ENCODE results near the gene FOXK1.
A peak's percentile ranks its signal among the peaks of the same experiment; 100 is the strongest.
"Not testable (repeated sequence)": the region's sequence is repeated elsewhere in the genome, so short reads cannot be mapped to it uniquely, and the experiment has no call there.

Gene FOXK1

DNA sequence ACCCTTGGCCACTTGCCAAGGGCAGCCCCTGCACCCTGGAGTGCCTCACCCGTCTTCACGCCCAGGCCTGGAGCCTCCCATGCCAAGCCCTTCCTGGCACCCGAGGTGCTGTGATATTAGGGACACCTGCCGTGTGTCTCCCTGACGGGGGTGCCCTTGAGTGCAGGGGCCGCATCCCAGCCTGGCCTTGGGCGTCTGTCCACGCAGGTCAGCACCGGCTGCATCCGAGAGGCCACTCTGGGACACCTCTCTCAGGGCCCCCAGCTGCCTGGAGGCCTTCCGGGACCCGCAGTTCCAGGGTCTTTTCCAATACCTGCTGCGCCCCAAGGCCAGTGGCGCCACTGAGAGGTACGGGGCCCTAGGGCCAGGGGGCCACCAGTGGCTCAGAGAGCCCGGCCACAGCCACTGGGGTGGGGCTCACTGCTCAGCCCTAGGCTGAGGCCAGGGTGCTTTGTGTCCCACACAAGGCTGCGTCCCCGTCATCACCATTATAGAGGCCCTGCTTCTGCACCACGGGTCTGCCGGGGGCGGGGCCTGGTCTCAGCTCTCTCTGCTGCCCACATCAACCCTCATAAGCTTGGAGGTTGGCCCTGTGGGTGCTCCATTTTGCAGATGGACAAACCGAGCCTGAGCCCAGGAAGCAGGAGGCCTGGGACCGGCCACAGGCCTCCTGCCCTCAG lies 106.0 kb downstream of the FOXK1 start:
- DNase-seq: no peak

DNA sequence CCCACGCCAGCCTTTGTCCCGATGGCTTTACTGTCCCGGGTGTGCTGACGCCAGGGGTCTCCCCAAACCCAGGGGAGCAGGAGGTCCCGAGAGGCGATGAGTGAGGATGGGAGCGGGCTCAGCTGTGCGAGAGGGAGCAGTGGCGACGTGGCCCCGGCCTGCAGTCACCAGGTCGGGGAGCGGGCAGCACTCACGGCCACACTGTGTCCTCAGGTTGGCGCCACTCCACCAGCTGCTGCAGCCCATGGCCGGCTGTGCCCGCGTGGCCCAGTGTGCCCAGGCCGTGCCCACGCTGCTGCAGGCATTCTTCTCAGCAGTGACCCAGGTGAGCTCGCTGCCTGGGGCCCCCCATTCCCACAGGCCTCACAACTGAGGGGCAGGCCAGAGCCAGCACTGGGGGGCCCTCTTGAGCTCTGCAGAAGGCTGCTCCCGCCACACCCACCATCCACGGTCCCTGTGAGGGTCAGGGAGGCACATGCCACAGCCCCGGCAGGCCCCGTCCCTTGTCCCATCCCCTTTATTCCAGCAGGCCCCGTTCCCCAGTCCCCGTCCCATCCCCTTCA lies 106.6 kb downstream of the FOXK1 start:
- no peak for DNase-seq

DNA sequence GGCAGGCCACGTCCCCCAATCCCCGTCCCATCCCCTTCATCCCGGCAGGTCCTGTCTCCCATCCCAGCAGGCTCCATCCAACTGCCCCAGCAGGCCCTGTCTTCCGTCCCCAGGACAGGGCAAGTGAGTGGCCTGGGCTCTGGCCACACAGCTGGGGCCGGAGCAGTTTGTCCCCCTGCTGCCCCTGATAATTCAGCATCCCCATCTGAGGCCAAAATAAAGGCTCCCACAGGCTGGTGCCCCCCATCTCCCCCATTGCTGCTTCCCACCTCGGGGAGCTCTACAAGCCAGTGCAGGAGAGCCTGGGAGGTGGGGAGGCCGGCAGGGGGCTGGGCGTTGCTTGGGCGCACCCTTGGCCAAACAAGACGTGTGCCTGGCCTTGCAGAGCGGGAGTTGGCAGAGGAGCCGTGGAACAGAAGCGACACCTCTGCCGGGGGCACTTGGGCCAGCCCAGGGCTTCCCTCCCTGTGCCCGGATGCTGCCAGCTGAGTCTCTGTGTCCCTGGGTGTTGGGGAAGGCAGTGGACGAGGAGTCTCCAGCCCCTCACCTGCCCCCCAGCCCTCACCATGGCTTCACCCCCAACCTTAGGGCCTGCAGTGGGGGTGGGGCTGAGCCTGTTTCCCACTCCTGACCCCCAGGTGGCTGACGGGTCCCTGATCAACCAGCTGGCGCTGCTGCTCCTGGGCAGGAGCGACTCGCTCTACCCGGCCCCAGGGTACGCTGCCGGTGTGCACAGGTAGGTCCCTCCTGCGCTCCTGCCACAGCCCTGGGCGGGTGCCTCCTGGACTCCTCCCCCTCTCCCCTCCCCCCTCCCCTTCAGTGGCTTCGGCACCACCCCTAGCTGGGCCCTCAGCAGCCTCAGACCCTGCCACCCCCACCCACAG lies 107.3 kb downstream of the FOXK1 start:
- DNase-seq: no peak

DNA sequence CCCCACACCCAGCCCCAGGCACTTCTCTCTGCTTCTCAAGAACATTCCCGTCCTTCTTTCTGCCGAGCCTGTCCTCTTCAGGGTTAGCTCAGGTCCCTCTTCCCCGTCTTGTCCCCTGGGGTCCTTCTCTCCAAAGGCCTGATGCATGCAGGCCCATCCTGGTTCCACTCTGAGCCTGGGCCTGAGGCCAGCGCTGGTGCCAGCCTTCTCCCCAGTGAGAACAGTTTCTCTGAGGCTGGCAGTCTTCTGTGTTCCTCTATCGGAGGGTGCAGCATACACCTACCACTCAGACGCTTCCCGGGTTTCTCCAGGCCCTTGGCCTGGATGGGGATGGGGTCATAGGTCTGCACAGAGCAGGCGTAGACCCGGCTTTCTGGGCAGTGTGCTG lies 108.0 kb downstream of the FOXK1 start:
- no peak for DNase-seq

DNA sequence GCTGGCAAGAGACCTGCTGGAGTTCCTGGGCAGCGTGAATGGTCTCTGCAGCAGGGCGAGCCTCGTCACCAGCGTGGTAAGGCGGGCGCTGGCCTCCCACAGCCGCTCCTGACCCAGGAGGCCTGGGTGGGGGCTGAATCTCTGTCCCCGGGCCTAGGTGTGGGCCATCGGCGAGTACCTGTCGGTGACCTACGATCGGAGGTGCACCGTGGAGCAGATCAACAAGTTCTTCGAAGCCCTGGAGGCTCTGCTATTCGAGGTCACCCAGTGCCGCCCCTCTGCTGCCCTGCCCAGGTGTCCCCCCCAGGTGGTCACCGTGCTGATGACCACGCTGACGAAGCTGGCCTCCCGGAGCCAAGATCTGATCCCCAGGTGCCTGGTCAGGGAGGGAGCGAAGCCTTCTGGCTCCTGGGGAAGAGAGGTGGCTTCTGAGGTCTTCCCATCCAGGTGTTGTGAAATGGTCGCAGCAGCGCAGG lies 108.5 kb downstream of the FOXK1 start:
- DNase-seq: no peak

DNA sequence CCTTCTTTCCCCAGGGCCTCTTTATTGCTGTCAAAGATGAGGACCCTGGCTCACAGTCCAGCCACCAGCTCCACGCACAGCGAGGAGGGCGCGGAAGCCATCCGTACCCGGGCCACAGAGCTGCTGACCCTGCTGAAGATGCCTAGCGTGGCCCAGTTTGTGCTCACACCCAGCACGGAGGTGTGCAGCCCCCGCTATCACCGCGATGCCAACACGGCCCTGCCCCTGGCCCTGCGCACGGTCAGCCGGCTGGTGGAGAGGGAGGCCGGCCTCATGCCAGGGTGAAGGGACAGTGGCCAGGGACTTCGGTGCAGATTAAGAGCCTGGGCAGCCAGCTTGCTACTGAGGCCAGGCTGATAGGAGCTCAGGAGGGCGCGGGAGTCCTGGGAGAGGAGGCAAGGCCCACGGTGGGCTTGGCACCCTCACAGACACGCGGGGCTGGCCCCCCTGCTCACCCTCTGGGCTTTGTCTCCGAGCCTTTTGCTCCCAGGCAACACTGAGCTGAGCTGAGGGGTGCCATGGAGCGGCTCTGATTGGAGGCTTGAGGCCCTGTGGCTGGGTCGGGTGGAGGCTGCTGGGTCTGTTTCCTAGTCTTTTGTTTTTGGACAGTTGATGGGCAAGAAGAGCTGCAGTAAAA lies 109.1 kb downstream of the FOXK1 start:
- DNase-seq: no peak

DNA sequence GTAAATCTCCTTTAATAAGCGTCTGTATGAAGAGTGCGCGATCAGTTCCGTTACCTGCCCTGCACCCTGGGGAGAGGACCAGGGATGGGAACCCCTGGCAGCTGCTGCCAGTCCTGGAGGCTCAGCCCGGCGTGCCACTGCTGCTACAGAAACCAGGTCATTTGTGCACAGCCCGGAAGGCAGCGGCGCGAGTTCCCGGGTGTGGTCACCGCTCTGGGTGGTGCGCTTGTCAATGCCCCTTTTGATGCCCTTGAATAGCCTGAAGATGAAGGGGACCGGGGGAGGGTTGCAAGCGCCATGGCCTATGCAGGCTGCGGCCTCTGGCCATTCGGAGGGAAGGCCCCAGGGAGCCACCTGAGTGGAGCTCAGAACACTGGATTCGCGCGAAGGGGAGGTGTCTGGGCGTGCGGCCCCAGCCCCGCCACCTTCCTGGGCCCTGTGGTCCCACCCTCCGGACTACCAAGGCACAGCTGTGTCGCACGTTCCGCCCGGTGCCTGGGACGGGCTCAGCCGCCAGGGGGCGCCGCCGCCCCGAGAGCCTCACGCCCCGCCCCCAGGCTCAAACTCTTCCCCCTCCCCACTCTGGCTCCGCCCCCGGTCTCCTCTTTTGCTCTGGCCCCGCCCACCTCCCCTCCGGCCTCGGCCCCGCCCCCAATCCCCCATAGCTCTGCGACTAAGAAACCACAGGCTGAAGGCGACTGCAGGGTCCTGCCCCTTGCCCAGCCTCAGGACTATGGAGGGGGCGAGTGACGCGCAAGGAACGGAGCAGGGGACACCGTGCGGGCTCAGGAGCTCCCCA lies 109.8 kb downstream of the FOXK1 start:
- DNase-seq: peak; percentile 75 to 80

DNA sequence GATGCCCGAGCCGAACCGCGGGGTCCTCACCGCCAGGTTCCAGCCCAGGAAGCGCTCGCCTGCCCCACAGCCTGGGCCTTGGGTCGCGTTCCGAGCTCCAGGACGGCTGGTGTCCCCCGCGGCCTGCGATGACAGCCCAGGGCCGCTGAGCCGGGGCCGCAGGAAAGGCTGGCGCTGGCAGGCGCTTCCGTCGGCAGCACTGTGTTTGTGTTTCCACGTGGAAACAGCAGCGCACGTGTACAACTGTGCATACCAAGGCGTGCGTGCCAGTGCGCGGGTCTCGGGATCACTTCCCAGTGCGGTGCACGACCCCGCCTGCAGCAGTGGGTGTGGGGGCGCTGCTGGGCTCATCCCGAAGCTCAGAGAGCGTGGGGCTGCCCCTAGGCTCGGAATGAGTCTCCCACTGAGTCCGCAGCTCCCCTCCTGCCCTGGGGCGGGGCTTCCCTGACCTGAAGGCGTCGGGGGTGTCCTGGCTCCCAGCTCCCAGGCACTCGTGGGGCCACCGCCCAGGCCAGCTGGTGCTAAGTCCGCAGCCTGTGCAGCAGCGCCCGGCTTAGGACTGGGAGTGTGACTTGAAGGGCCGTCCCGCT lies 110.5 kb downstream of the FOXK1 start:
- peak in 1 of 2 experiments; percentile 19 for DNase-seq

DNA sequence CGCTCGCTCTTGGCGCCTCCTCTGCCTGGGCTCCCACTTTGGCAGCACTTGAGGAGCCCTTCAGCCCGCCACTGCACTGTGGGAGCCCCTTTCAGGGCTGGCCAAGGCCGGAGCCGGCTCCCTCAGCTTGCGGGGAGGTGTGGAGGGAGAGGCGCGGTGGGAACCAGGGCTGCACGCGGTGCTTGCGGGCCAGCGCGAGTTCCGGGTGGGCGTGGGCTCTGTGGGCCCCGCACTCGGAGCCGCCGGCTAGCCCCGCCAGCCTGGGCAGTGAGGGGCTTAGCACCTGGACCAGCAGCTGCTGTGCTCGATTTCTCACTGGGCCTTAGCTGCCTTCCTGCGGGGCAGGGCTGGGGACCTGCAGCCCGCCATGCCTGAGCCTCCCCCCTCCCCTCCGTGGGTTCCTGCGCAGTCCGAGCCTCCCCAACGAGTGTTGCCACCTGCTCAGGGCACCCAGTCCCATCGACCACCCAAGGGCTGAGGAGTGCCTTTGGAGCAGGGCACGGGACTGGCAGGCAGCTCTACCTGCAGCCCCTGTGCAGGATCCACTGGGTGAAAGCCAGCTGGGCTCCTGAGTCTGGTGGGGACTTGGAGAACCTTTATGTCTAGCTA lies 111.4 kb downstream of the FOXK1 start:
- not testable (repeated sequence) for DNase-seq

DNA sequence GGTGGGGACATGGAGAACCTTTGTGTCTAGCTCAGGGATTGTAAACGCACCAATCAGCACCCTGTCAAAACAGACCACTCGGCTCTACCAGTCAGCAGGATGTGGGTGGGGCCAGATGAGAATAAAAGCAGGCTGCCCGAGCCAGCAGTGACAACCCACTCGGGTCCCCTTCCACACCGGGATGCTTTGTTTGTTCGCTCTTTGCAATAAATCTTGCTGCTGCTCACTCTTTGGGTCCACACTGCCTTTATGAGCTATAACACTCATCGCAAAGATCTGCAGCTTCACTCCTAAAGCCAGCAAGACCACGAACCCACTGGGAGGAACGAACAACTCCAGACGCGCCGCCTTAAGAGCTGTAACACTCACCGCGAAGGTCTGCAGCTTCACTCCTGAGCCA lies 112.1 kb downstream of the FOXK1 start:
- DNase-seq: not testable (repeated sequence)

DNA sequence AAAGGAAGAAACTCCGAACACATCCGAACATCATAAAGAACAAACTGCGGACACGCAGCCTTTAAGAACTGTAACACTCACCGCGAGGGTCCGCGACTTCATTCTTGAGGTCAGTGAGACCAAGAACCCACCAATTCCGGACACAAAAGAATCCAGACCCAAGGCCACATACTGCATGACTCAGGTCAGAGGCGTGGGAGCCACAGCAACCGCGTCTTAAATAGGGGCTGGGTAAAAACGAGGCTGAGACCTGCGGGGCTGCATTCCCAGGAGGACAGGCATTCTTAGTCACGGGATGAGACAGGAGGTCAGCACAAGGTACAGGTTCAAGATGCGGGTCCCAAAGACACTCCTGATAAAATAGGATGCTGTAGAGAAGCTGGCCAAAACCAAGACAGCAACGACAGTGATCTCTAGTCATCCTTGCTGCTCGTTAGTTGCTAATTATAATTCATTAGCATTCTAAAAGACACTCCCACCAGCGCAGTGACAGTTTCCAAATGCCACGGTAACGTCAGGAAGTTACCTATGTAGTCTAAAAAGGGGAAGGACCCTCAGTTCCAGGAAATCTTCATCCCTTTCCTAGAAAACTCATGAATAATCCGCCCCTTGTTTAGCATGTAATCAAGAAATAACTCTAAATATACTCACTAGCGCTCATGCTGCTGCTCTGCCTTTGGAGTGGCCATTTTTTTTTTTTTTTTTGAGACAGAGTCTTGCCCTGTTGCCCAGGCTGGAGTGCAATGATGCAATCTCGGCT lies 112.7 kb downstream of the FOXK1 start:
- no peak for DNase-seq

DNA sequence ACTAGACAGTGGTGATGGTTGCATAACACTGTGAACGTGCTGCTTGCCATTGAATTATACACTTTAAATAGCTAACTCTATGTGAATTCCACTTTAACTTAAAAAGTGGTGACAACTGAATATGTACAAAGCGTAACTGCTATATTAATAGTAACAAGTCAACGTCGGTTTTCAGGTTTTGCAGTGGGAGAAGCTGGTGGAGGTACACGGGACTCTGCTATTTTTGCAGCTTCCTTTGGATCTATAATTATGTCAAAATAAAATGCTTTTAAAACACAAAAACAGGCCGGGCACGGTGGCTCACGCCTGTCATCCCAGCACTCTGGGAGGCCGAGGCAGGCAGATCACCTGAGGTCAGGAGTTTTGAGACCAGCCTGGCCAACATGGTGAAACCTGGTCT lies 114.4 kb downstream of the FOXK1 start:
- no peak for DNase-seq

DNA sequence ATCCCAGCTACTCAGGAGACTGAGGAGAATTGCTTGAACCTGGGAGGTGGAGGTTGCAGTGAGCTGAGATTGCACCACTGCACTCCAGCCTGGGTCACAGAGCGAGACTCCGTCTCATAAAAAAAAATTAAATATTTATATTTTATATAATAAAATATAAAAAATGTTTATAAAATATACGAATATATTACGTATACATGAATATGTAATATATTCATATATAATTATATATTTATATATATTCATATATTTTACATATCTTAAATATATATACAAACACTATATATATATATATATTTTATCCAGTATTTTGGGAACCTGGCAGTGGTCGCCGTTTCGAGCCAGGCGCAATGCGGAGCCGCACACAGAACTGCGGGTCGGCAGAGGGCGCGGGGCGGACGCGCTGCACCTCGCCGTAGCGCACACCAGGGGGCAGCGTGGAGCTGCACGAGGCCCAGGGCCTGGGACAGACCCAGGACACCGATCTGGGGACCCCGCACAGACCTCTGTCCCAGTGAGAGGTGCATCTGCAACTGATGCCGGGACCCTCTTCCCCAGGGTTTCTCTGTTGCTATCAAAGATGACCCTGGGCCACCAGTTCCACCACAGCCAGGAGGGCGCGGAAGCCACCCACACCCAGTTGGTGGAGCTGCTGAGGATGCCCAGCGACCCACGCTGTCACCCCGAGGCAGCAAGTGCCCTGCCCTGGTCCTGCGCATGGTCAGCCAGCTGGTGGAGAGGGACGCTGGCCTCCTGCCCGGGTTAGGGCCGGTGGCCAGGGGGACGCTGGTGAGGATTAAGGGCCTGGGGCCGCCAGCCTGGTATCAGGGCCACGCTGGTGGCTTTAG lies 116.0 kb downstream of the FOXK1 start:
- DNase-seq: peak; percentile 41 to 68

DNA sequence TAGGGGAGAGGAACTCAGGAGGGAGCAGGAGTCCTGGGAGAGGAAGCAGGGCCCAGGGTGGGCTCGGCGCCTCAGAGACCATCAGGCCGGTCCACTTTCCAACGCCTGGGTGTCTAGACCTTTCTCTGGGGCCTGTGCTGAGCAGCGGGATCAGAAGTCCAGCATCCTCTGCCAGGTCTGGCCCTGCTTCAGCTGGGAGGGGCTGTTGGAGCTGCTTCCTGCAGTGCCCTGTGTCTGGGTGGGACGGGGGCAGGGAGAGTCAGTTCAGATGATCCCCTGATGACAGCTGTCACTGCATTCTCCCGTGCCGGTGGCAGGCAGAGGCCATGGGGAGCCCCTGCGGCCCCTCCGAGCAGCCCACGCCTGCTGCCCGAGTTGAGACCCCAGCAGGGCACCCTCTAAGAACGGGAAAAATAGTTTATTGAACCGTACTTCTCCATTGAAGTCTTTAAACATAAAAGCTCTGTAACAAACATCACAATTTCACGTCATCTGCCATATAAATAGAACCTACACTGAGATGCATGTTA lies 116.7 kb downstream of the FOXK1 start:
- DNase-seq: no peak

DNA sequence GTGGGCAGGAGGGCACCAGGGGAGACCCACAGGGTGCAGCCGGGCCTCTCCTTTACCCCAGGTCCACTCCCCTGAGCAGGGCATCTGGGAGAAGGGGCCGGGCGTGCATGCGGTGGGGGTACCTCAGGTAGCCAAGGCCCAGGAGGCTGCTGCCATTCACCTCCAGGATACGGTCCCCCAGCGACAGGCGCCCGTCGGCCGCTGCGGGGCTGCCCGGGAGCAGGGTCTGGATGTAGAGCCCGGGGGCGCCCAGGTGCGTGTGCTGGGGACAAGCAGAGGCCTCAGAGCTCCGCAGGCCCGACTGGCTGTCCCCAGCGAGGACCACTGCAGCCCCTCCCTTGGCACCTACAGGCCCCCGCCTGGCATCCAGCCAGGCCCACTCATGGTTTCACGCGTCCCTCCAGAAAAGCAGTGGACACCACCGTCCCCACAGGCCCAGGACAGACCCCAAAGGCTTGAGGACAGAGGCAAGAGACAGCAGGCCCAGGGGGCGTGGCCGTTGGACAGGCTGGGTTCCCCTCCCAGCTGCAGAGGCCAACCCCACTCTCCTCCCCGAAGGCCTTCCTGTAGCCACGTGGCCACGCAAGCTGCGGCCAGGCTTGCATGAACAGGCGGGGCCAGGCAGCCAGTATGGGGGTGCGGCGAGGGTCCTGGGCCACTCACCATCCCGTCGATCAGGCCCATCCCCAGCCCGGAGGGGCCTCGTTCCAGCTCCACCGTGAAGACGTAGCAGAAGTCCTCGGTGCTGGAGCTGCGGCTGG lies 117.6 kb downstream of the FOXK1 start:
- DNase-seq: no peak

DNA sequence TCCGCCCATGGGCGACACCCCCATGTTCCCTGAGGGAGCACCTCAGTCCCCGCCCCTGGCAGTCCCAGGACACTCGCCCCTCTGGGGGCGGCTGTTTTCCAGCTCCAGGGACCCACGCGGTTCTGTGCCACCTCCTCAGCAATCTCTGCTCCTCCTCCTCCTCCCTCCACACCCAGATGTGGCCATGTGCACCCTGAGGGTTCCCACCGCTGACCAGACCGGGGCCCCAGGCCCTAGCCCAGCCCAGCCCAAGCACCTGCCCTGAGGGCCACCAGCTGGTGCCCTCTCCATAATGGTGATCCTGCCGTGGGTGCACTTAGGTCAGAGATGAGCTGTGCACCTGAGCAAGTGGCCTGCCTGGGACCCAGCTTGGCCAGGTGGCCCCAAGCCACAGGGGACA lies 118.4 kb downstream of the FOXK1 start:
- DNase-seq: no peak

DNA sequence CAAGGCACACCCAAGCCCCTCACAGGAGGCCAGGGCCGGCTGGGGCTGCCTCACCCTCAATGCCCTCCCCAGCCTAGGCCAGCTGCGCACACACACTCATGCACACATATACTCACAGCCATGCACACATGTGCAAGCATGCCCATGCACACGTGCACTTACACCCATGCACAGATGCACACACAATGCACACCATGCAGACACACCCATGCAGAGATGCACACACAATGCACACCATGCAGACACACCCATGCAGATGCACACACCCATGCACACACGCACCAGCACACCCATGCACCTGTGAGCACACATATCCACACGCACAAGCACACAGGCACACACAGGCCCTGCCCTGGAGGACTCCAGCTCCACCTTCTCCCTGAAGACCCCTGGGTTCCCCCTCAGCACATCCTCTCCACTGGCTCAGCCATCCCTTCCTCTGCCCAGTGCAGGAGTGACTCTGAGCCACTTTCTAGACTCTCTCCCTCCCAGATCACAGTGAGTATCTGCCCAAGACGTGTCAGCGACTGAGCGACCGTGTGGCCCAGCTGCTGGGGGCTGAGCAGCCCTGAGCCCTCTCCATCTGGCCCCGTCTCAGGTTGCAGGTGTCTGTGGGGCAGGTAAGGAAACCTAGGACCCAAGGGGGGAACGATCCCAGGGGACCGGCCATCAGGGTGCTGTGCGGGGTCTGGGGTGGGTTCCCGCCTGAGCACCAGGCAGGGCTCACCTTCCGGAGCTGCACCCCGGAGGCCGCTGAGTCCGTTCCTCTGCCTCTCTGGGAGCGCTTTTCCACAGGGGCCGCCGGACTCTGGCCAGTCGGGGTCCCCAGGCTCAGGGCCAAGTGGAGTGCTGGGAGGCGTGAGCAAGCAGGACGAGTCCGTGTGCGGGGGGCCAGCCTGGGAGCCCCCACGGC lies 119.1 kb downstream of the FOXK1 start:
- no peak for DNase-seq

DNA sequence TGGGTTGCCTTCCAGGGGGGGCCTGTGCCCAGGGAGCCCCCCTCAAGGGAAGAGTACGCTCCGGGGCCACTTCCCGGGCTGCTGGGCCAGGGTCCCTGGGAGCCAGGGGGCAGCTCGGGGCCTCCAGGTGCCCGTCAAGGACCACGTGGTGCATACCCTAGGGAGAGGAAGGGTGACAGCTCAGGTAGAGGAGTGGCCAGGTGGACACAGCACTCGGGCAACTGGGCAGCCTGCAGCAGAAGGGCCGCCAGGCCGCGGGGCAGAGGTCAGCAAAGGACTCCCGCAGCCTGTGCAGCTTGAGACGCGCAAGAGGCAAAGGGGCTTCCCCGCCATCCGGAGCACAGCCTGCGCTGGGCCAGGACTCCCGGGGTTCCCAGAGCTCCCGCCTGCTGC lies 119.7 kb downstream of the FOXK1 start:
- no peak for DNase-seq
